GM12875 (cell line): ENCODE measurements around the gene SLC12A7.

ENCODE experiments used
- H3K4me3 ChIP-seq: one replicate; pipeline ENCODE4 v1.5.1; 2011; ENCODE audit warnings: low read depth, low read length, control low read depth
- TF ChIP-seq, protein P1 (sequence below): IDR thresholded peaks from 2 replicates; pipeline ENCODE4 v1.5.1; 2011; ENCODE audit warnings: low read depth, mild to moderate bottlenecking, control low read depth, inconsistent platforms, low read length, moderate library complexity, borderline replicate concordance; ENCODE audit not compliant: insufficient read depth

The SLC12A7 gene

DNA sequence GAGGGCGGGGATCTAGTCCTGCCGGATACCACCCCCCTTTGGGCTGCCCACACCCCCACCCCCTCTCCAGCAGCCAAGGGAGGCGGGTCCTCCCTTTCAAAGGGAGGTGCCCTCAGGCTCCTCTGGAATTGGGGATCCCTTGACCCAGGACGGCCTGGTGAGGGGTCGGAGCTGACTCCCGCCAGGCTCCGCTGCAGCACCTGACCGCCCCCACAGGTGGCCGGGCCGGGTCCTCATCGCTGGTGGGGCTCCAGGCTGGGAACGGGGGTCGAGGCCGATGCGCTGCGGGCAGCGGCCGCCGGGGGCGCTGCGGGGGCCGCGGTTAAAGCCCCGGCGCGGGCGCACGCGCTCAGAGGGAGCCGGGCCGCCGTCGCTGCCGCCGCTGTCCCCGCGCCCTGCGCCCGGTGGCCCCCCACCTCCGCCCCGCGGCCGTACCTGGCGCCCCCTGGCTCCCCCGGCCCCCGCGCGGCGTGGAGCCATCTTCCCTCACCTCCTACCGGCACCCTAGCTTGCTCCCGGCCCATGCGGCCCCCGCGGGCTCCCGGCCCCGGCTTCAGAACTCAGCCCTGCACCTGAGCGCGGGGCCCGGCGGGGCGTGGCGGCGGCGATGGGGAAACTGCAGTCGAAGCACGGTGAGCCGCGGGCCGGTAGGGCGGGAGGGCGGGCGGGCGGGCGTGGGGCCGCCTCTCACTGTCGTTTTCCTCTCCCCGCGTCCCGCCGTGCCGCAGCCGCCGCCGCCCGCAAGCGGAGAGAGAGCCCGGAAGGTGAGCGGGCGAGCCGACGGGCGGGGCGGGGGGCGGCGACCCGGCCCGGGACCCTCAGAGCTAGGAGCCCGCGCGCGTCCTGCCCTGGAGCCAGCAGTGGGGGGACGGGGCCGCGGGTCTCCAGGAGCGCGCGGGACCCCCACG lies 103.2 kb downstream of the SLC12A7 start, which contains the start of gene NKD2:
Gene NKD2, plus strand, starts transcription at position 352 of the 908 bp plus-strand sequence. Its CDS starts 256 bp downstream, at position 608.
- no peak within 1 kb of the TSS for H3K4me3 ChIP-seq
- TF ChIP-seq, protein P1, sequence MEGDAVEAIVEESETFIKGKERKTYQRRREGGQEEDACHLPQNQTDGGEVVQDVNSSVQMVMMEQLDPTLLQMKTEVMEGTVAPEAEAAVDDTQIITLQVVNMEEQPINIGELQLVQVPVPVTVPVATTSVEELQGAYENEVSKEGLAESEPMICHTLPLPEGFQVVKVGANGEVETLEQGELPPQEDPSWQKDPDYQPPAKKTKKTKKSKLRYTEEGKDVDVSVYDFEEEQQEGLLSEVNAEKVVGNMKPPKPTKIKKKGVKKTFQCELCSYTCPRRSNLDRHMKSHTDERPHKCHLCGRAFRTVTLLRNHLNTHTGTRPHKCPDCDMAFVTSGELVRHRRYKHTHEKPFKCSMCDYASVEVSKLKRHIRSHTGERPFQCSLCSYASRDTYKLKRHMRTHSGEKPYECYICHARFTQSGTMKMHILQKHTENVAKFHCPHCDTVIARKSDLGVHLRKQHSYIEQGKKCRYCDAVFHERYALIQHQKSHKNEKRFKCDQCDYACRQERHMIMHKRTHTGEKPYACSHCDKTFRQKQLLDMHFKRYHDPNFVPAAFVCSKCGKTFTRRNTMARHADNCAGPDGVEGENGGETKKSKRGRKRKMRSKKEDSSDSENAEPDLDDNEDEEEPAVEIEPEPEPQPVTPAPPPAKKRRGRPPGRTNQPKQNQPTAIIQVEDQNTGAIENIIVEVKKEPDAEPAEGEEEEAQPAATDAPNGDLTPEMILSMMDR = peak; percentile 77

DNA sequence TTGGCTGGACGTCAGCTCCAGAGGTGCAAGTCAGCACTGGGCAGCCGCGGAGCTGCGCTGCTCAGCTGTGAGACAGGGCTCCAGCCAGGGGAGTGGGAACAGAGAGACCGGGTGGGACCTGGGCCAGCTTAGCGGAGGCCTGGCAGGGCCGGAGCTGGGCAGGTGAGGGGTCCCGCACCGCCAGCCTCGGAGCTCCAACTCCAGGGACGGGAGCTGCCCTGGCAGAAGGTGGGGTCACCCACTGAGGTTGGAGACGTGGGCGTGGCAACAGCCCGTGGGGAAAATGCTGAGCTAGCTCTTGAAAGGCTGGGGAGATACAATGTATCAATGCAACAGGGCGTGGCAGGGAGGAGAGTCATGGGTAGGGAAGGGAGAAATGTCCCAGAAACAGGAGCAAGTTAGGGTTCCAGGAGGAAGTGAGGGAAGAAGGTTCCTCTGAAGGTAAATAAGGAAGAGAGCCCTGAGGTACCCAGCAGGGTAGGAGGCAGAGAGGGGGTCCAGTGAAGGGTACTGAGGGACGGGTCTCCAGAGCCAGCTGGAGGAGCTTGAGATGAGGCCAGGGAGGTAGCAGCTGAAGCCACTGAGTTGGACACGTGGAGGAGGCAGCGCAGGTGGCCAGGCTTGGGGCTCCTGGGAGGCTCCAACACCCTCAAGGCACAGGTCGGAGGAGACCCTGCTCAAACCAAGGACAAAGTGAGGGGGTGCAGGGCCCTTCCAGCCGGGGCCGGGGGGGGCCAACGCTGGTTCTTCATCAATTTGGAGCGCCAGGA lies 104.0 kb downstream of the SLC12A7 start:
- no peak overlapping the region for H3K4me3 ChIP-seq
- TF ChIP-seq, protein P1 = no peak

- TF ChIP-seq, protein P1 = no peak
These were observed 104.6 kb downstream of the SLC12A7 start for GRCh38 chr5:1007221-1007680.

GRCh38 chr5:1006656-1007071 lies 105.2 kb downstream of the SLC12A7 start:
- H3K4me3 ChIP-seq = no peak overlapping the region
- TF ChIP-seq, protein P1 = no peak

More at GRCh38 chr5:1007221-1007680, 104.6 kb downstream of the SLC12A7 start:
- H3K4me3 ChIP-seq = no peak overlapping the region

- TF ChIP-seq, protein P1 = no peak
- H3K4me3 ChIP-seq = no peak overlapping the region
These were observed 105.8 kb downstream of the SLC12A7 start for GRCh38 chr5:1005904-1006655.

GRCh38 chr5:1005249-1005851 lies 106.5 kb downstream of the SLC12A7 start:
- no peak overlapping the region for H3K4me3 ChIP-seq
- TF ChIP-seq, protein P1 = no peak
